ENCODE data around the gene ANKRD55.

ANKRD55 gene

GRCh38 chr5:56176155-56176798 is 56.9 kb downstream of the ANKRD55 start:
- Mint-ChIP-seq H3K4me1 (ENCODE audit: low read depth) (peaks cover 14% of the 10 kb centered on the region), H3K4me3 (no peak overlapping the region), H3K27ac (no peak overlapping the region), H3K27me3 (peaks cover 3% of the 10 kb centered on the region), H3K36me3 (ENCODE audit: low read depth) (no peaks in the 10 kb centered on the region), H3K9me3 (no peaks in the 10 kb centered on the region)

- H3K27me3 Mint-ChIP-seq: peaks cover 3% of the 10 kb centered on the region
- no peaks in the 10 kb centered on the region for H3K9me3 Mint-ChIP-seq
- H3K27ac Mint-ChIP-seq: no peak overlapping the region
Observed at GRCh38 chr5:56175488-56175887, 57.6 kb downstream of the ANKRD55 start.

GRCh38 chr5:56175021-56175420 is 58.1 kb downstream of the ANKRD55 start:
- Mint-ChIP-seq H3K4me1 (ENCODE audit: low read depth) (peaks cover 18% of the 10 kb centered on the region), H3K4me3 (no peak overlapping the region), H3K27ac (no peak overlapping the region), H3K9me3 (no peaks in the 10 kb centered on the region), H3K36me3 (ENCODE audit: low read depth) (no peaks in the 10 kb centered on the region), H3K27me3 (peaks cover 6% of the 10 kb centered on the region)

More at GRCh38 chr5:56175488-56175887, 57.6 kb downstream of the ANKRD55 start:
- H3K36me3 Mint-ChIP-seq (ENCODE audit: low read depth): no peaks in the 10 kb centered on the region
- H3K4me3 Mint-ChIP-seq: no peak overlapping the region
- H3K4me1 Mint-ChIP-seq (ENCODE audit: low read depth): peaks cover 18% of the 10 kb centered on the region

GRCh38 chr5:56172241-56172640 is 60.9 kb downstream of the ANKRD55 start:
- Mint-ChIP-seq H3K27me3 (peaks cover 7% of the 10 kb centered on the region), H3K36me3 (ENCODE audit: low read depth) (no peaks in the 10 kb centered on the region), H3K4me3 (no peak overlapping the region), H3K4me1 (ENCODE audit: low read depth) (peaks cover 30% of the 10 kb centered on the region), H3K9me3 (no peaks in the 10 kb centered on the region), H3K27ac (no peak overlapping the region)

- H3K27ac Mint-ChIP-seq: no peak overlapping the region
- H3K4me1 Mint-ChIP-seq (ENCODE audit: low read depth): peaks cover 34% of the 10 kb centered on the region
- H3K27me3 Mint-ChIP-seq: peaks cover 7% of the 10 kb centered on the region
- no peaks in the 10 kb centered on the region for H3K9me3 Mint-ChIP-seq
- H3K4me3 Mint-ChIP-seq: no peak overlapping the region
- no peaks in the 10 kb centered on the region for H3K36me3 Mint-ChIP-seq (ENCODE audit: low read depth)
Observed at GRCh38 chr5:56170557-56170956, 62.6 kb downstream of the ANKRD55 start.

- no peaks in the 10 kb centered on the region for H3K9me3 Mint-ChIP-seq
- H3K27me3 Mint-ChIP-seq: peaks cover 7% of the 10 kb centered on the region
- no peak overlapping the region for H3K4me3 Mint-ChIP-seq
- H3K4me1 Mint-ChIP-seq (ENCODE audit: low read depth): peaks cover 34% of the 10 kb centered on the region
- H3K36me3 Mint-ChIP-seq (ENCODE audit: low read depth): no peaks in the 10 kb centered on the region
- no peak overlapping the region for H3K27ac Mint-ChIP-seq
Observed at GRCh38 chr5:56169949-56170348, 63.2 kb downstream of the ANKRD55 start.

GRCh38 chr5:56169281-56169680 is 63.8 kb downstream of the ANKRD55 start:
- H3K4me3 Mint-ChIP-seq: no peak overlapping the region
- no peaks in the 10 kb centered on the region for H3K36me3 Mint-ChIP-seq (ENCODE audit: low read depth)
- H3K4me1 Mint-ChIP-seq (ENCODE audit: low read depth): peaks cover 34% of the 10 kb centered on the region
- no peaks in the 10 kb centered on the region for H3K9me3 Mint-ChIP-seq
- no peak overlapping the region for H3K27ac Mint-ChIP-seq
- peaks cover 7% of the 10 kb centered on the region for H3K27me3 Mint-ChIP-seq

GRCh38 chr5:56168066-56168478 is 65.1 kb downstream of the ANKRD55 start:
- no peak overlapping the region for H3K27ac Mint-ChIP-seq
- H3K27me3 Mint-ChIP-seq: peaks cover 7% of the 10 kb centered on the region
- no peaks in the 10 kb centered on the region for H3K9me3 Mint-ChIP-seq
- H3K4me3 Mint-ChIP-seq: no peak overlapping the region
- H3K4me1 Mint-ChIP-seq (ENCODE audit: low read depth): peaks cover 33% of the 10 kb centered on the region
- H3K36me3 Mint-ChIP-seq (ENCODE audit: low read depth): no peaks in the 10 kb centered on the region

GRCh38 chr5:56167519-56167918 is 65.6 kb downstream of the ANKRD55 start:
- peaks cover 4% of the 10 kb centered on the region for H3K27me3 Mint-ChIP-seq
- H3K27ac Mint-ChIP-seq: no peak overlapping the region
- H3K36me3 Mint-ChIP-seq (ENCODE audit: low read depth): no peaks in the 10 kb centered on the region
- H3K4me1 Mint-ChIP-seq (ENCODE audit: low read depth): peaks cover 28% of the 10 kb centered on the region
- no peak overlapping the region for H3K4me3 Mint-ChIP-seq
- H3K9me3 Mint-ChIP-seq: no peaks in the 10 kb centered on the region

- Mint-ChIP-seq H3K9me3 (no peaks in the 10 kb centered on the region), H3K4me3 (no peak overlapping the region), H3K27me3 (peaks cover 4% of the 10 kb centered on the region), H3K36me3 (ENCODE audit: low read depth) (no peaks in the 10 kb centered on the region), H3K4me1 (ENCODE audit: low read depth) (peaks cover 26% of the 10 kb centered on the region), H3K27ac (no peak overlapping the region)
Observed at GRCh38 chr5:56166671-56167385, 66.3 kb downstream of the ANKRD55 start.

GRCh38 chr5:56164376-56164775 is 68.8 kb downstream of the ANKRD55 start:
- Mint-ChIP-seq H3K9me3 (no peaks in the 10 kb centered on the region), H3K4me1 (ENCODE audit: low read depth) (peaks cover 34% of the 10 kb centered on the region), H3K36me3 (ENCODE audit: low read depth) (no peaks in the 10 kb centered on the region), H3K27me3 (no peaks in the 10 kb centered on the region), H3K4me3 (no peak overlapping the region), H3K27ac (no peak overlapping the region)

- Mint-ChIP-seq H3K27ac (no peak overlapping the region), H3K27me3 (no peaks in the 10 kb centered on the region), H3K4me1 (ENCODE audit: low read depth) (peaks cover 28% of the 10 kb centered on the region), H3K4me3 (no peak overlapping the region), H3K9me3 (no peaks in the 10 kb centered on the region), H3K36me3 (ENCODE audit: low read depth) (no peaks in the 10 kb centered on the region)
Observed at GRCh38 chr5:56161927-56162326, 71.2 kb downstream of the ANKRD55 start.

- H3K4me1 Mint-ChIP-seq (ENCODE audit: low read depth): peaks cover 33% of the 10 kb centered on the region
- no peaks in the 10 kb centered on the region for H3K9me3 Mint-ChIP-seq
- no peaks in the 10 kb centered on the region for H3K36me3 Mint-ChIP-seq (ENCODE audit: low read depth)
- no peak overlapping the region for H3K27ac Mint-ChIP-seq
- no peaks in the 10 kb centered on the region for H3K27me3 Mint-ChIP-seq
- H3K4me3 Mint-ChIP-seq: no peak overlapping the region
Observed at GRCh38 chr5:56161439-56161823, 71.7 kb downstream of the ANKRD55 start.

- Mint-ChIP-seq H3K27ac (no peak overlapping the region), H3K4me3 (no peak overlapping the region), H3K4me1 (ENCODE audit: low read depth) (peaks cover 35% of the 10 kb centered on the region), H3K27me3 (no peaks in the 10 kb centered on the region), H3K9me3 (no peaks in the 10 kb centered on the region), H3K36me3 (ENCODE audit: low read depth) (no peaks in the 10 kb centered on the region)
Observed at GRCh38 chr5:56160723-56161438, 72.2 kb downstream of the ANKRD55 start.

GRCh38 chr5:56159521-56159947 is 73.6 kb downstream of the ANKRD55 start:
- peaks cover 48% of the 10 kb centered on the region for H3K4me1 Mint-ChIP-seq (ENCODE audit: low read depth)

More at GRCh38 chr5:56159521-56159947, 73.6 kb downstream of the ANKRD55 start:
- no peak overlapping the region for H3K4me3 Mint-ChIP-seq
- no peaks in the 10 kb centered on the region for H3K9me3 Mint-ChIP-seq
- no peaks in the 10 kb centered on the region for H3K27me3 Mint-ChIP-seq
- H3K27ac Mint-ChIP-seq: no peak overlapping the region
- no peaks in the 10 kb centered on the region for H3K36me3 Mint-ChIP-seq (ENCODE audit: low read depth)

All from stimulated activated naive CD8-positive, alpha-beta T cell treated with anti-CD3 and anti-CD28 coated beads, Interleukin-15, Interleukin-2, amounts not matched to agents 100 ng/mL and 50 ng/mL, for 24 hours (primary cell).